HG03571 (cell line): ENCODE results near the gene BABAM2.
"Not testable (repeated sequence)": the region's sequence is repeated elsewhere in the genome, so short reads cannot be mapped to it uniquely, and the experiment has no call there.

Experiments
- ATAC-seq: cut with Tn5 transposase; IDR thresholded peaks from one replicate; pipeline ENCODE4 v1.9.1; 2021; ENCODE audit not compliant: unreplicated experiment

The BABAM2 gene

DNA sequence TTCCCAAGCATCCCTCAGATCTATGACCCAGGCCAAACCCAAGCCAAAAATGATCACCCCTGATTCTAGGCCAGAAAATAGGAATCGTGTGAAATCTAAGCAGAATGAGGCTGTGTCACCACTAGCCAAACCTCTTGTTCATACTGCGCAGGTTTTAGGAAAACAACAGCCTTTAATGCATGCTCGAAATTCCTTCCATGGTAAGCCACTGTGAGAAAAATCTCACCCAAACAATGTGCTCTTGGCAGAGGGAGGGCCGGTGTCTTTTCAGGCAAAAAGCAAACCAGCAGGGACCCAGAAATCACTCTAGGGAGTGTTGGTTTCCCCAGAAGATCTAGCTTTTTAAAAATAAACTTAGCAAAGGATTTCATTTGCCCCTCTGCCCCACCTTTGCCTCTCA is 430.9 kb downstream of the BABAM2 start:
- ATAC-seq = no peak

GRCh38 chr2:28322051-28322450 is 431.5 kb downstream of the BABAM2 start:
- ATAC-seq = no peak

DNA sequence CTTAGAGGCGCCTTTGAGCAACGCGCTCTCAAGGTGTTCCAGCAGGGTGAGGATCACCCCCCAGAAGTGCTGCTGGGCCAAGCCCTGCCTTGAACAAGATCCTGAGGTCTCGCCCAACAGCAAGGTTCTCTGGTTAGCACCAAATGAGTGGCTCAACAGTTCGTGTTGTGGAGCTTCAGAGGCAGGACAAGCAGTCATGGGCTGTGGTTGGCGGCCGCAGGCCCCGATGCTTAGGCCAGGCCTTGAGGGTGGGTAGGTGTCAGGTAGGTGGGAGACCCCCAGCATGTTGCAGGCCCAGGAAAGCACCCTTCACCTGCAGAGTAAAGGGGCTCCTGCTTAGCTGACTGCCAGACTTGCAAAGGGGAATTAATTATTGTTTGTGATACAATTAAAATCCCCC is 431.9 kb downstream of the BABAM2 start:
- no peak for ATAC-seq

- ATAC-seq = no peak
Measured at GRCh38 chr2:28322981-28323396, 432.5 kb downstream of the BABAM2 start.

DNA sequence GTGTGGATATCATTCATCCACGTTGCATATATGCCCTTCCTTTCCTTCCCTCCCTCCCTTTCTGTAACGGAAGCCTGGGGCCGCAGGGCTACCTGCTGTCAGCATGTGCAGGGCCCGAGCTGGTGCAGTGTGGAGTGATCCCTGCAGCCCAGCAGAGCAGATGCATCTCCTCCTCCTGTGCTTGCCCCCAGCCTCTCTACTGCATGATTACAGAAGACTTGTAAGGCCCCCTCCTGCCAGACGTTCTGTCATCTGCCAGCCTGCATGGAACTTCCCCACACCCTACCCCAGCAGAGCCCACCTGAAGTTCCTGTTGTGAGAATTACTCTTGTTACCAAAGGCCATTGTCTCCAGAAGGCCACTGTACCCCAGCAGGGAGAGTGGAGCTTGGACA is 434.6 kb downstream of the BABAM2 start:
- no peak for ATAC-seq

DNA sequence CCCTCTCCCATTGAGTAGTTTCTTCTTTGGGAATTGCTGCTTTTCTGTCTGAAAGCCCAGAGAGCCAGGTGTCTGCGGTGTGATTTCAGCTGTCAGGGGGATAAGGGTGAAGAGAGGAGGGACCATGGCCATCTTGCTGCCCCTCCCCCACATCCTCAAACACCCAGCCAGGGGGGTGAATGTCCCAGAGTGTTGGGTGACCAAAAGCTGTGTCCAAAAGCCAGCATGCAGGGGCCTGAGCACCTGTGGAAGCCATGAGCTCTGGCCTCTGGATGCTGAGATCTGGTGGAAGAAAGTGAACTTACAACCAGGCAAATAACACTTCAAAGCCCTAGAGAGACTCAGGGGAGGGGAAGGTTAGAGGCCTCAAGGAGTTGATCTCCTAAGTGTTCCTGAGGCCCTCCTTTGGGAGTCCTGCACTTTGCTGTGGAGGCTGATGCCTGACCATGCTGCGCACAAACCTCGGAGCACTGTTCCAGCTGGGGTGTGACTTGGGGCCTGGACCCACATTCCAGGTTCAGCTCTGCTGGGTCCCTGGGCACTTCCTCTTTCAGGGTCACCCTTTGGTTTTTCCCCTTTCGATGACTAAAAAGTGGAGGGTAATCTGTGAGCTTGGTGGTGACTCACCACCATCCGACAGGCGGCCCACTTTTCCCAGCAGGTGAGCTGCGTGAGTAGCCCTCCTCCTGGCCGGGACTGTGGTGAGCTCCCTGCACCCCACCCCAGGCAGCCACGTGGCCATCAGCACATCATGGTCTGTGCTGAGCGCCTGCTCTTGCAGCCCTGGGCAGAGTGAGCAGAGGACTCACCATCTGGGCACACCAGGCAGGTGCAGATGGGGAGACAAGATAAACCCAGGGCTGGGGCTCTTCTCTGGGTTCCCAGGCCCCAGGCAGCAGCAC is 435.3 kb downstream of the BABAM2 start:
- ATAC-seq = no peak

DNA sequence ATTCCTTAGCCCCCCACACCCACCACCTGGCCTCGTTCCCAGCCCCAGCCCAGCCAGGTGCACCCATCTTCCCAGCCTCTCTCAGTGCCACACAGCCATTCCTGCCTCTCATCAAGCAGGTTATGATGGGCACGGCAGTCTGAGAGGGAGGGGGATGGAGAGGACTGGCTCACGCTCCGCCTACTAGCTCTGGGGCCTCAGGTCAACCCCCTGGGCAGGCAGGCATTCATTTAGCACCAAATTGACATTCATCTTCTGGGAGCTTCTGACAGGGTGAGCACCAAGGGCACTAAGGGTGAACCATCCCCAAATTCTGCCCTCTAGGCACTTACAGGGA is 435.9 kb downstream of the BABAM2 start:
- ATAC-seq = no peak

- ATAC-seq = no peak
Measured at GRCh38 chr2:28326881-28327505, 436.5 kb downstream of the BABAM2 start.

- no peak for ATAC-seq
Measured at GRCh38 chr2:28327581-28327955, 437.0 kb downstream of the BABAM2 start.

- no peak for ATAC-seq
Measured at GRCh38 chr2:28327956-28328922, 437.7 kb downstream of the BABAM2 start.

DNA sequence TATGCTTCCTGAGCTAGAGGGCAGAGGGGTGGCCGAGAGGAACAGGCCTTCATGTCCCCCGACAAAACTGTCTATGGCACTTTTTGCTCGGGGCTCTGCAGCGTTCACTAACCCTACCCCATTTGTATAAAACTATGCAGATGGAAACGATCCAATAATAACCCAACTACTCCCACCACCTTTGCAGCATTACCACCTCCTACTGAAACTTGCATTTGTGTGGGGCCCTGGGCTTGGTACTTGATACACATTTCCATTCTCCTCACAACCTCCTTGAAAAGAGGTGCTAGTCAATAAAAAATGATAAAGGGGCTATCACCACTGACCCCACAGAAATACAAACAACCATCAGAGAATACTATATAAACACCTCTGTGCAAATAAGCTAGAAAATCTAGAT is 438.7 kb downstream of the BABAM2 start:
- no peak for ATAC-seq

DNA sequence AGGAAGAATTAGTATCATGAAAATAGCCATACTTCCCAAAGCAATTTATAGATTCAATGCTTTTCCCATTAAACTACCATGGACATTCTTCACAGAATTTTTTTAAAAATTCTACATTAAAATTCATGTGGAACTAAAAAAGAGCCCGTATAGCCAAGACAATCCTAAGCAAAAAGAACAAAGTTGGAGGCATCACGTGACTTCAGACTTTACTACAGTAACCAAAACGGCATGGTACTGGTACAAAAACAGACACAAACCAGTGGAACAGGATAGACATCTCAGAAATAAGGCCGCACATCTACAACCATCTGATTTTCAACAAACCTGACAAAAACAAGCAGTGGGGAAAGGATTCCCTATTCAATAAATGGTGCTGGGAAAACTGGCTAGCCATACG is 440.2 kb downstream of the BABAM2 start:
- ATAC-seq = not testable (repeated sequence)

- not testable (repeated sequence) for ATAC-seq
Measured at GRCh38 chr2:28331797-28332196, 441.3 kb downstream of the BABAM2 start.

DNA sequence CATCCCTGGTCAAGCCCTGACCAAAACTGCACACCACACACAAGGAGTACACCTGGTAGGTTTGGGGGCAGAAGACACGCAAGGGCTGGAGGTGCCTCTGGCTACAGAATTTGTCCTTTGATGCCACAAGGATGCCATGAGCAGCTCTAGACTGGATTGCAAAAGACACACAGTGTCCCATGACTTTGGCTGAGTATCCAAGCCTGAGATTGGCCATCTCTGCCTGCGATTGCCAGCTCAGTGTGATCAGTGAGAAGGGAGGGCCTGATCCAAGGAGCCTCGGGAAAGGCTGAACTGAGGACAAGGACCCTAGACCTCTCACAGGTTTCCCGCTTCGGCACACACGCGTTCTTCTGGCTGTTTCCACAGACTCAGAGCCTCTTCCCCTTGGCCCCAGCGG is 442.2 kb downstream of the BABAM2 start:
- ATAC-seq = no peak

DNA sequence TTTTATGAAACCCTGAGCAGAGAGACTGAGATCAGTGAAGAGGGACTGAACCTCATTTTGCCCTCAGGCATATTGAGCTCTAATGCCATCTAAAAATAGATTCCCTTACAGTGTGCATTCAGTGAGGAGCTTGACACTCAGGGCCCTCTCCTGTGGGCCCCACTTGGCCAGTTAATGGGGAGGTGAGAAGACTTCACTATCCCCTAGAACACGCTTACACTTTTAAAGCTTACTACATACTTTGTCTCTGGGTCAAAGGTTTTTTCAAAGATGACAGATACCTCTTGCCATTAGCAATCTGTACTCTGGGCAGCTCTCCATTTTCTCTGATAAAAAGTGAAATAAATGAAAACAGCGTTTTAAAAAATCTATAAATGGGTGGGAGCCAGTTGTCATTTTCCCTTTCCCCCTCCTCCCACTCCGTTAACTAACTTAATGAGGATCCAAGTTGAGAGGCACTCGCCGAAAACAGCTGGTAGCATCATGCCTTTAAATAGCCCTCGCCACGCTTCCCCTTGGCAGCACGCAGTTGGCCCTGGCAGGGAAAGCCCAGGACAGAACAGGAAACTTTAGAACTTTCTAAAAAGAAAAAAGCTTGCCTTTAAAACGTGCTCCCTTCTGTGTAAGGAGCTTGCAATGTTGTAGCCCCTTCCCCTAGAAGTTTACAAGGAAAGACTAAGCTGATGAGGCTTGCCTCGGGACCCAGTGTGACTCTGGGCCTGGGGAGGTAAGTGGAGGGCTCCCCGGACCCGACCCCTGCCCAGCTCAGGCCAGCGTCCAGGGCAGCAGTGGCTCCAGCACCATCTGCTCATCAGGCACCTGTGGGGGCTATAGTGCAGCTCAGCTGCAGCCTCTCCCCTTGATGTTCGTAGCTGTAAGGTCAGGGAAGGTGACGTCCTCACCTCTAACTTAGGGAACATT is 443.3 kb downstream of the BABAM2 start:
- ATAC-seq = no peak

DNA sequence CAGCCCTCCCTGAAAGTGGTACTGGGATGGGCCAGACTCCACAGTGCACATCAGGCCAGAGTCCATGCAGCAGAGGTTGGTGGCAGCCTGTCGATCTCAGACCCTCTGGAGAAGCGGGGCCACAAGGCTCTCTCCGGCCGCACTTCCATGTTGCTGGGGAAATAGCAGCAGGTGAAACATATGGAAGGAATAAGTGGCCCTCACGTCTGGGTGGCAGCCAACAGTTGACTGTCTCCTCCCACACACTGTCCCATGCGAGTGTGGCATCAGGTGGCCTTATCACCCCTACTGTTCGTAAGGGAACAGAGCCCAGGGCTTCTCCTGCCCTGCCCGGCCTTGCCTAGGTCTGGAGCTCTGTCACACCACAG is 444.0 kb downstream of the BABAM2 start:
- no peak for ATAC-seq

DNA sequence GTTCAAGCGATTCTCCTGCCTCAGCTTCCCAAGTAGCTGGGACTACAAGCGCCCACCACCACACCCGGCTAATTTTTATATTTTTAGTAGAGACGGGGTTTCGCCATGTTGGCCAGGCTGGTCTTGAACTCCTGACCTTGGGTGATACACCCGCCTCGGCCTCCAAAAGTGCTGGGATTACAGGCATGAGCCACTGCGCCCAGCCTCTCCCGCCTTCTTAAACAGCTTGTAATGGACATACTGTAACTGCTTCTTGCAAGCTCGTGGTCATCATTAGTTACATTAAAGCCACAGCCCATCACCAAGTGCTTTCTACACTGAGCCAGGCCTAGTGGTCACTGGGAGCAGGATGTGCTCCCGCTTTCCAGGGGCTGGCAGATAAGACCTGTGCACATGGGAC is 444.7 kb downstream of the BABAM2 start:
- not testable (repeated sequence) for ATAC-seq

DNA sequence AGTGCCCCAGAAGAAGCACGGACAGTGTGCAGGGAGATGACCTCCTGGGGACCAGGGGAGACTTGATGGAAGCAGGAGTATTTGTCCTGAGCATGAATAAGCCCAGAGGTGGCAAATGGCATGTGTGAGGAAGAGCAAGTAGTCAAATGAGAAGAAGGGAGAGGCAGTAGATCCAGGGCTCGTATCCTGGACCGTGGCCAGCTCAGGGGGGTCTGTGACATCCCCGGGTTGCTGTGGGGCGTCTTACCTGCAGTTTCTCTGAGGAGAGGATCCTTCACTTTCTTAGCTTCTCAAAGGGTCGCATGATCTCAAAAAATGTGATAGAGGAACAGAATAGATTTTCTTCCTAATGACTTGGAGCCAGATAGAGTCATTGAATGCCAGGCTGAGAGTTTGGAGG is 445.1 kb downstream of the BABAM2 start:
- no peak for ATAC-seq

GRCh38 chr2:28336264-28336980 is 445.9 kb downstream of the BABAM2 start:
- no peak for ATAC-seq
